Camera-type eye (tissue), 1 donor: ENCODE data around the gene EXOC1. TPM values are rescaled to one million over a fixed set of nuclear protein-coding genes. Genes with fewer than 3 reads are reported as not detected.

ENCODE experiments used
- total RNA-seq: library from RNA; depleted of rRNA; stranded (reverse); fragments of >200 nt; gene quantifications from one replicate; pipeline ENCODE4 v1.2.3, GENCODE V29; 2014

Gene EXOC1, protein sequence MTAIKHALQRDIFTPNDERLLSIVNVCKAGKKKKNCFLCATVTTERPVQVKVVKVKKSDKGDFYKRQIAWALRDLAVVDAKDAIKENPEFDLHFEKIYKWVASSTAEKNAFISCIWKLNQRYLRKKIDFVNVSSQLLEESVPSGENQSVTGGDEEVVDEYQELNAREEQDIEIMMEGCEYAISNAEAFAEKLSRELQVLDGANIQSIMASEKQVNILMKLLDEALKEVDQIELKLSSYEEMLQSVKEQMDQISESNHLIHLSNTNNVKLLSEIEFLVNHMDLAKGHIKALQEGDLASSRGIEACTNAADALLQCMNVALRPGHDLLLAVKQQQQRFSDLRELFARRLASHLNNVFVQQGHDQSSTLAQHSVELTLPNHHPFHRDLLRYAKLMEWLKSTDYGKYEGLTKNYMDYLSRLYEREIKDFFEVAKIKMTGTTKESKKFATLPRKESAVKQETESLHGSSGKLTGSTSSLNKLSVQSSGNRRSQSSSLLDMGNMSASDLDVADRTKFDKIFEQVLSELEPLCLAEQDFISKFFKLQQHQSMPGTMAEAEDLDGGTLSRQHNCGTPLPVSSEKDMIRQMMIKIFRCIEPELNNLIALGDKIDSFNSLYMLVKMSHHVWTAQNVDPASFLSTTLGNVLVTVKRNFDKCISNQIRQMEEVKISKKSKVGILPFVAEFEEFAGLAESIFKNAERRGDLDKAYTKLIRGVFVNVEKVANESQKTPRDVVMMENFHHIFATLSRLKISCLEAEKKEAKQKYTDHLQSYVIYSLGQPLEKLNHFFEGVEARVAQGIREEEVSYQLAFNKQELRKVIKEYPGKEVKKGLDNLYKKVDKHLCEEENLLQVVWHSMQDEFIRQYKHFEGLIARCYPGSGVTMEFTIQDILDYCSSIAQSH
- total RNA-seq: 77.7 TPM

DNA sequence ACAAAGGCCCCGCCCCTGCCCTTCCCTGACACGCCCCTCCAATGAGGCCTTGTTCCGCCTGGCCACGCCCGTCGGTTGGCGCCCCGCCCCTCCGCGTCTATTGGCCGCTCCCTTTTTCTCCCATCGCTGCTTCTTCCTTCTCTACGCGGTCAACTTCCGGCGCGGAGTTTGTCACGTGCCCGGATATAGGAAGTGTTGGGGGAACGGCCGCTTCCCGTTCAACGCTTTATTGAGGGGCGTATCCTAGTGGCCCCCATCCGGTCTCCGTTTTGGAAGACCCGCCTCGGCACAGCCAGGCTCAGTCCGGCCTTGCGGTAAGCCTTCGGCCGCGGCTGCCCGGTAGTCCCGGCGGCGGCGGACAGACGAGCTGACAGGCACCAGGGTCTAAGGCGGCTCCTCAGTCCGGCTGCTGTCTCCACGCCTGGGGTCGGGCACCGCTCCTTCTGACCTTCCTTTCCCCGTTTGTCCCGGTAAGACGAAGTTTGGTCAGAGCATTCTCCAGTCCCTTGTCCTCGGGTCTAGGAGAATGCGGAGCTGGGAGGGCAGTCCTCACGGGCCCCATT, at the start of gene EXOC1:
TSS of gene EXOC1 (plus strand) at position 165 of the 563 bp plus-strand sequence. CDS start 4,676 bp downstream, outside the sequence.

DNA sequence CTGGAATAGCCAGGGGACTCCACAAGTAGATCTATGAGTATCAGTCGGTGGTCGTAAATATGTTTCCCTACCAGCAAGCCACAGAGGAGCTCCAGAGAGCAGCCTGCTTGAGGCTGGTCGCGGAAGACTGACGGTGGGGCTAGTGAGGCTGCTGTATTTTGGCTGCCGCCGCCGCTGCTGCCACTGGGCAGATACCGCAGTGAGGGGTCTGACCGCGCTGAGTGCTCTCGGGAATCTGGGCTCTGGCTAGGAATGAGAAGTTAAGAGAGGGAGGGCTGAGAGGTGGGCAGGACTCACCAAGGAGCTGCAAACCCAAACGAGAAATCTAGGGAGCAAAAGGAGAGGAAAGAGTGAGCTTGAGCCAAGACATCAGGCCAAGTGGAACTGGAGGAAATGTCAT, 33.8 kb upstream of the EXOC1 start, which contains the start of gene EXOC1L:
TSS of gene EXOC1L (plus strand) at position 157 of the 400 bp plus-strand sequence. CDS start at position 394, 237 bp downstream.

DNA sequence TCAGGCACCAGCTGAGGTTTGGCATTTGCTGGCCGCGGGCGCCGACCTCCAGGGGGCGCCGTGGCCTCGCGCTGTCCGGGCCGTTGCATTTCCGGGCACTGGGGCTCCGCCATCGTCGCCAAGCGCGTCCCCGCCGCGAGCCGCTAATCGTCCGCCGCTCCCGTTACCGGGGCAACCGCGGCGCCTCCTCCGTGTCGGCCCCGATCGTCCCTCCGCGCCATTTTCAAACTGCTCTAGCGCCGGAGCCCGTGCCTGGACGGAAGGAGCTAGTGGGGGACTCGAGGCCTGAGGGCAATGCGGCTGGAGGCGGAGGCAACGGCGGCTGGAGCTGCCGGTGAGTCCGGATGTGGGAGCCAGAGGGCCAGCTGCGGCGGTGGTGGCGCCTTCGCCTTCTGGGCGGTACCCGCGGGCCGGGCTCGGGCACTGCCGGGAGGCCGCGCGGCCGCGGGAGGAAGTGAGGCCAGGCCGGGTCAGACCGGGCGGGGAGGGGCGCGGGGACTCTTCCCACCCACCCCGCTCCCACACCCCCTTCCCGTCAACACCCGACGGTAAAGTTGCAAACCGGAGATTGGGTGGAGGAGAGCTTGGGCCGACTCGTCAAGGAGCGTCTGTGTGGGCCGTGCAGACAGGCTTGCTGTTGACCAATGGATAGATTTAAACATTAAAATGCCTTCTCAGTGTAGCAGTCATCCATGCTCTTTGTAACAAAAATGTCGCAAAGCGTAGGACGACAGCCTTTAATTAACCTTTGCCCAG, 95.5 kb downstream of the EXOC1 start, which contains the start of gene CEP135:
TSS of gene CEP135 (plus strand) at position 220 of the 756 bp plus-strand sequence. CDS start 3,186 bp downstream, outside the sequence.

Other genes starting within 250 kb of the EXOC1 start
- gene NMU, start 217.3 kb upstream of the EXOC1 start, total RNA-seq: 1.7 TPM
- not detected for gene EXOC1L, start 33.9 kb upstream of the EXOC1 start, total RNA-seq
- 21.4 TPM for gene CEP135, start 95.3 kb downstream of the EXOC1 start, total RNA-seq